ENCODE results near the gene ELMOD1. TPM values are rescaled to one million over a fixed set of nuclear protein-coding genes. Genes with fewer than 3 reads are reported as not detected.
"Not testable (repeated sequence)": the region's sequence is repeated elsewhere in the genome, so short reads cannot be mapped to it uniquely, and the experiment has no call there.

The ELMOD1 gene
- 16.9 and 19.5 TPM in 2 replicates for total RNA-seq (2014; rRNA removed; shearing (Covaris generic))

- Histone ChIP-seq H3K27me3 (no peaks in the 10 kb centered on the region), H3K9me3 (replicated peaks) (no peaks in the 10 kb centered on the region), H3K4me3 (peak within 1 kb of the TSS; percentile 87), H3K36me3 (0 out of 2 replicates have a peak, but pooled peaks cover 2% of the 10 kb centered on the region), H3K4me1 (peaks cover 40% of the 10 kb centered on the region), H3K27ac (peak within 1 kb of the TSS; percentile 50)
- peak; percentile 73 to 74 for DNase-seq
Observed at GRCh38 chr11:107590460-107591377, at the start of gene ELMOD1. Gene ELMOD1, plus strand, starts transcription at chr11:107591147. Its CDS starts 27,043 bp downstream, at chr11:107618190.

GRCh38 chr11:107545101-107545514 is 45.8 kb upstream of the ELMOD1 start:
- no peaks in the 10 kb centered on the region for H3K27me3 ChIP-seq
- no peaks in the 10 kb centered on the region for H3K36me3 ChIP-seq
- H3K4me3 ChIP-seq: no peak overlapping the region
- DNase-seq: no peak
- H3K9me3 ChIP-seq (replicated peaks): no peaks in the 10 kb centered on the region
- H3K27ac ChIP-seq: no peak overlapping the region
- H3K4me1 ChIP-seq: no peaks in the 10 kb centered on the region

GRCh38 chr11:107547961-107548360 is 43.0 kb upstream of the ELMOD1 start:
- no peak for DNase-seq
- 0 out of 2 replicates have a peak, but pooled peaks cover under 1% of the 10 kb centered on the region for H3K36me3 ChIP-seq

GRCh38 chr11:107549253-107549953 is 41.5 kb upstream of the ELMOD1 start:
- H3K36me3 ChIP-seq: 0 out of 2 replicates have a peak, but pooled peaks cover 6% of the 10 kb centered on the region

More at GRCh38 chr11:107547961-107548360, 43.0 kb upstream of the ELMOD1 start:
- Histone ChIP-seq H3K27ac (no peak overlapping the region), H3K27me3 (no peaks in the 10 kb centered on the region), H3K4me3 (no peak overlapping the region), H3K4me1 (no peaks in the 10 kb centered on the region), H3K9me3 (replicated peaks) (no peaks in the 10 kb centered on the region)

GRCh38 chr11:107549954-107550285 is 41.0 kb upstream of the ELMOD1 start:
- DNase-seq: no peak
- 0 out of 2 replicates have a peak, but pooled peaks cover 6% of the 10 kb centered on the region for H3K36me3 ChIP-seq
- no peaks in the 10 kb centered on the region for H3K4me1 ChIP-seq
- no peaks in the 10 kb centered on the region for H3K27me3 ChIP-seq
- H3K27ac ChIP-seq: no peak overlapping the region
- H3K9me3 ChIP-seq (replicated peaks): no peaks in the 10 kb centered on the region
- no peak overlapping the region for H3K4me3 ChIP-seq

More at GRCh38 chr11:107549253-107549953, 41.5 kb upstream of the ELMOD1 start:
- Histone ChIP-seq H3K27ac (no peak overlapping the region), H3K4me1 (no peaks in the 10 kb centered on the region), H3K4me3 (no peak overlapping the region), H3K27me3 (no peaks in the 10 kb centered on the region), H3K9me3 (replicated peaks) (no peaks in the 10 kb centered on the region)
- peak in 1 of 2 experiments; percentile 45 for DNase-seq

GRCh38 chr11:107550304-107550703 is 40.6 kb upstream of the ELMOD1 start:
- Histone ChIP-seq H3K27ac (no peak overlapping the region), H3K36me3 (0 out of 2 replicates have a peak, but pooled peaks cover 6% of the 10 kb centered on the region), H3K9me3 (replicated peaks) (no peaks in the 10 kb centered on the region), H3K4me3 (no peak overlapping the region), H3K27me3 (no peaks in the 10 kb centered on the region), H3K4me1 (no peaks in the 10 kb centered on the region)
- no peak for DNase-seq

- H3K27ac ChIP-seq: no peak overlapping the region
- peaks cover 10% of the 10 kb centered on the region for H3K4me1 ChIP-seq
- H3K27me3 ChIP-seq: no peaks in the 10 kb centered on the region
- H3K9me3 ChIP-seq (replicated peaks): no peaks in the 10 kb centered on the region
- H3K36me3 ChIP-seq: no peaks in the 10 kb centered on the region
- H3K4me3 ChIP-seq: no peak overlapping the region
- DNase-seq: no peak
Observed at GRCh38 chr11:107561688-107562087, 29.3 kb upstream of the ELMOD1 start.

- H3K4me1 ChIP-seq: peaks cover 10% of the 10 kb centered on the region
- no peak overlapping the region for H3K27ac ChIP-seq
- no peak for DNase-seq
- H3K4me3 ChIP-seq: no peak overlapping the region
- H3K36me3 ChIP-seq: no peaks in the 10 kb centered on the region
- H3K9me3 ChIP-seq (replicated peaks): no peaks in the 10 kb centered on the region
- H3K27me3 ChIP-seq: no peaks in the 10 kb centered on the region
Observed at GRCh38 chr11:107562647-107563208, 28.2 kb upstream of the ELMOD1 start.

GRCh38 chr11:107563702-107564101 is 27.2 kb upstream of the ELMOD1 start:
- no peaks in the 10 kb centered on the region for H3K9me3 ChIP-seq (replicated peaks)
- no peaks in the 10 kb centered on the region for H3K36me3 ChIP-seq
- peaks cover 10% of the 10 kb centered on the region for H3K4me1 ChIP-seq
- H3K27me3 ChIP-seq: no peaks in the 10 kb centered on the region
- no peak overlapping the region for H3K4me3 ChIP-seq
- no peak overlapping the region for H3K27ac ChIP-seq
- peak; percentile 26 to 59 for DNase-seq

GRCh38 chr11:107564877-107565218 is 26.1 kb upstream of the ELMOD1 start:
- Histone ChIP-seq H3K4me1 (peaks cover 10% of the 10 kb centered on the region), H3K27me3 (no peaks in the 10 kb centered on the region), H3K9me3 (replicated peaks) (no peaks in the 10 kb centered on the region), H3K4me3 (peak overlapping the region; percentile 91), H3K27ac (peak overlapping the region; percentile 71; the same call in 1 of the 2 replicates), H3K36me3 (no peaks in the 10 kb centered on the region)
- no peak for DNase-seq

- Histone ChIP-seq H3K27ac (peak within 1 kb of the TSS; percentile 71), H3K9me3 (replicated peaks) (no peaks in the 10 kb centered on the region), H3K36me3 (no peaks in the 10 kb centered on the region), H3K4me3 (peak within 1 kb of the TSS; percentile 91), H3K27me3 (no peaks in the 10 kb centered on the region), H3K4me1 (peaks cover 10% of the 10 kb centered on the region)
- DNase-seq: peak; percentile 65 to 75
Observed at GRCh38 chr11:107565219-107565937, 25.6 kb upstream of the ELMOD1 start, which contains the start of gene ALKBH8. Gene ALKBH8, minus strand, starts transcription at chr11:107565735. Its CDS starts 4,842 bp downstream, at chr11:107560893.

GRCh38 chr11:107565955-107566501 is 24.9 kb upstream of the ELMOD1 start:
- Histone ChIP-seq H3K4me3 (peak overlapping the region; percentile 91), H3K27ac (peak overlapping the region; percentile 71)
- not testable (repeated sequence) for DNase-seq; H3K9me3 ChIP-seq (replicated peaks); H3K4me1 ChIP-seq; H3K36me3 ChIP-seq; H3K27me3 ChIP-seq

- Histone ChIP-seq H3K27ac (no peak overlapping the region), H3K36me3 (no peaks in the 10 kb centered on the region), H3K4me3 (no peak overlapping the region), H3K4me1 (peaks cover 10% of the 10 kb centered on the region), H3K27me3 (no peaks in the 10 kb centered on the region), H3K9me3 (replicated peaks) (no peaks in the 10 kb centered on the region)
- DNase-seq: no peak
Observed at GRCh38 chr11:107566569-107566968, 24.4 kb upstream of the ELMOD1 start.

- Histone ChIP-seq H3K27me3 (no peaks in the 10 kb centered on the region), H3K27ac (no peak overlapping the region), H3K36me3 (no peaks in the 10 kb centered on the region), H3K9me3 (replicated peaks) (no peaks in the 10 kb centered on the region), H3K4me1 (peaks cover 10% of the 10 kb centered on the region), H3K4me3 (no peak overlapping the region)
- no peak for DNase-seq
Observed at GRCh38 chr11:107567739-107568335, 23.1 kb upstream of the ELMOD1 start.
